WERI-Rb-1 (cell line): ENCODE results near the gene EGFR.

Experiments used
- DNase-seq: peaks from one replicate; pipeline ENCODE4 v3.0.0-alpha.2; 2020
- H3K27ac ChIP-seq: fragments of 250-450 bp; sonication (Bioruptor Pico); 2 replicates; pipeline ENCODE4 v1.5.1; 2020; ENCODE audit warnings: mild to moderate bottlenecking, moderate library complexity
- H3K27me3 ChIP-seq: fragments of 250-450 bp; sonication (Bioruptor Pico); 2 replicates; pipeline ENCODE4 v1.5.1; 2021; ENCODE audit warnings: mild to moderate bottlenecking, low read depth, moderate library complexity; ENCODE audit not compliant: insufficient read depth, severe bottlenecking
- H3K36me3 ChIP-seq: fragments of 250-450 bp; sonication (Bioruptor Pico); 2 replicates; pipeline ENCODE4 v1.5.1; 2020; ENCODE audit warnings: mild to moderate bottlenecking, moderate library complexity
- H3K4me3 ChIP-seq: 2 replicates; pipeline ENCODE4 v1.5.1; 2011; ENCODE audit warnings: low read depth, mild to moderate bottlenecking, control low read depth, low read length
- H3K9me3 ChIP-seq: fragments of 250-450 bp; sonication (Bioruptor Pico); 2 replicates; pipeline ENCODE4 v1.5.1; 2021; ENCODE audit warnings: mild to moderate bottlenecking, moderate library complexity; ENCODE audit not compliant: severe bottlenecking
- CTCF ChIP-seq: IDR thresholded peaks from 2 replicates; pipeline ENCODE4 v1.5.1; 2011; ENCODE audit warnings: low read depth, mild to moderate bottlenecking, control low read depth, inconsistent platforms, low read length

Gene EGFR

GRCh38 chr7:55052741-55053427, 34.1 kb downstream of the EGFR start:
- no peak for DNase-seq
- Histone ChIP-seq H3K27ac (no peak overlapping the region), H3K9me3 (no peaks in the 10 kb centered on the region), H3K27me3 (peaks cover 6% of the 10 kb centered on the region), H3K36me3 (no peaks in the 10 kb centered on the region), H3K4me3 (no peak overlapping the region)
- no peak for TF ChIP-seq CTCF

- TF ChIP-seq CTCF = no peak
- peaks cover 6% of the 10 kb centered on the region for H3K27me3 ChIP-seq
- no peaks in the 10 kb centered on the region for H3K9me3 ChIP-seq
- DNase-seq = no peak
- H3K4me3 ChIP-seq = no peak overlapping the region
- no peaks in the 10 kb centered on the region for H3K36me3 ChIP-seq
- no peak overlapping the region for H3K27ac ChIP-seq
Observed at GRCh38 chr7:55053651-55054571, 35.1 kb downstream of the EGFR start.

GRCh38 chr7:55054758-55055157, 35.9 kb downstream of the EGFR start:
- no peak for TF ChIP-seq CTCF
- Histone ChIP-seq H3K4me3 (no peak overlapping the region), H3K27me3 (peaks cover 6% of the 10 kb centered on the region), H3K9me3 (no peaks in the 10 kb centered on the region), H3K27ac (no peak overlapping the region), H3K36me3 (no peaks in the 10 kb centered on the region)
- DNase-seq = no peak

- no peak overlapping the region for H3K27ac ChIP-seq
- H3K27me3 ChIP-seq = peaks cover 6% of the 10 kb centered on the region
- no peaks in the 10 kb centered on the region for H3K9me3 ChIP-seq
- DNase-seq = no peak
- TF ChIP-seq CTCF = no peak
- H3K36me3 ChIP-seq = no peaks in the 10 kb centered on the region
- no peak overlapping the region for H3K4me3 ChIP-seq
Observed at GRCh38 chr7:55055479-55055878, 36.7 kb downstream of the EGFR start.

GRCh38 chr7:55056068-55056467, 37.3 kb downstream of the EGFR start:
- TF ChIP-seq CTCF = no peak
- Histone ChIP-seq H3K9me3 (no peaks in the 10 kb centered on the region), H3K27ac (no peak overlapping the region), H3K27me3 (peaks cover 6% of the 10 kb centered on the region), H3K36me3 (no peaks in the 10 kb centered on the region), H3K4me3 (no peak overlapping the region)
- no peak for DNase-seq
